Measurements from ENCODE around the gene MYO1B. TPM values are rescaled to one million over a fixed set of nuclear protein-coding genes. Genes with fewer than 3 reads are reported as not detected.

The MYO1B gene
- total RNA-seq, 5 donors from 2014 or later (not counting 1 experiment from before 2014, with no cell fraction given), result 0.39 to 1.3 (median 0.73) TPM

DNA sequence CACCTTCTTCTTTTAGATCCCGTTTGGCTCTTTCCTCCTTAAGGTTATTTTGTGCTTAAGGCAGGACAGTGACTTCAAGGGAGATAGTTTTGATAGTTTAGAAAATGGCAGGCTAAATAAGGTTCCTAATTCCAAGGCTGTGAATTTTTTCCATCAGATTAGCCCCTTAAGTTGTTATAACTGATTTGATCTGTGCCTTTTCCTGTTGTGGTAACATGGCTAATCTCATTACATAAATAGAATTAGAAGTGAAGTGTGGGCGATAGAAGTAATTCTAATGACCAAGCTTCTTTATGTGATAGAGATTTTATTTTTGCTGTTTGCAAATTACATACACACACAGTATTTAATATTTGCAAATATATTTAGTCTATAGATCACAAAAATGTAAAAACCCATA, 102.0 kb downstream of the MYO1B start:
- no peaks in the 10 kb centered on the region for H3K4me1 Mint-ChIP-seq
- no peaks in the 10 kb centered on the region for H3K9me3 ChIP-seq
- ATAC-seq (replicated peaks in 1 of 4) (no peak), DNase-seq (no peak)
- H3K4me1 ChIP-seq (ENCODE audit: control insufficient read depth in 1 of 2, extremely low read depth in 1 of 2, insufficient read depth in 2 of 2, low read length in 2 of 2), result no peaks in the 10 kb centered on the region
- POLR2A ChIA-PET, result no interaction called here
- H3K9me3 Mint-ChIP-seq, result no peaks in the 10 kb centered on the region
- H3K36me3 ChIP-seq (ENCODE audit: control insufficient read depth in 2 of 2, extremely low read depth in 1 of 2, insufficient read depth in 1 of 2, low read length in 1 of 2), result no peaks in the 10 kb centered on the region
- CTCF ChIA-PET, result no interaction called here
- no CpG with 5 or more reads among the region's 2 CpGs for WGBS (ENCODE audit: insufficient coverage)
- no peak overlapping the region for H3K27ac Mint-ChIP-seq
- no peak overlapping the region for H3K4me3 ChIP-seq (ENCODE audit: control insufficient read depth in 1 of 2, extremely low read depth in 1 of 2, low read length in 1 of 2)
- H3K27me3 Mint-ChIP-seq, result peaks cover 0 to 6% of the 10 kb centered on the region in 2 donors
- no peak overlapping the region for H3K27ac ChIP-seq (ENCODE audit: low read length)
- H3K27me3 ChIP-seq (replicated peaks in 1 of 2; ENCODE audit: control insufficient read depth in 2 of 2, extremely low read depth in 1 of 2, insufficient read depth in 2 of 2, low read length in 1 of 2), result no peaks in the 10 kb centered on the region
- H3K36me3 Mint-ChIP-seq, result no peaks in the 10 kb centered on the region
- H3K4me3 Mint-ChIP-seq, result no peak overlapping the region

DNA sequence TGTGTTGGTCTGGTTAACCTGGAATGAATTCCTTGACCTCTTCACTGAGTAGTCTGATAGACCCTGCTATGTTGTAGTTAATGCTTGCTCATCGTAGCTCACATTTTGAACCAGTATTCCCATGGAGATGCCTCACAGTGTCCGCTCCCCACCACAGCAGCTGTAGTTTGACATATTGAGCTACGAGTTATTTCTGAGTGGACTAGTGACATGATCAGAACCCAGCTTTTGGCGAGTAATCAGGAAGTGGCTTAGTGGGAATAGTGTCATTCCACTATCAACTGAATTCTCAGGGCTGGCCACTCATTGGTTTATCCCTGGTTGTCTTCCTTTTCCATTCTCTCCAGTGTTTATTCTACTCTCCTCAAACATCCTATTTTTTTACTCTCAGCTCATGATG, 102.7 kb downstream of the MYO1B start:
- Histone ChIP-seq H3K36me3 (ENCODE audit: control insufficient read depth in 2 of 2, extremely low read depth in 1 of 2, insufficient read depth in 1 of 2, low read length in 1 of 2) (no peaks in the 10 kb centered on the region), H3K4me3 (ENCODE audit: control insufficient read depth in 1 of 2, extremely low read depth in 1 of 2, low read length in 1 of 2) (no peak overlapping the region), H3K27ac (ENCODE audit: low read length) (no peak overlapping the region), H3K4me1 (ENCODE audit: control insufficient read depth in 1 of 2, extremely low read depth in 1 of 2, insufficient read depth in 2 of 2, low read length in 2 of 2) (no peaks in the 10 kb centered on the region), H3K9me3 (no peaks in the 10 kb centered on the region), H3K27me3 (replicated peaks in 1 of 2; ENCODE audit: control insufficient read depth in 2 of 2, extremely low read depth in 1 of 2, insufficient read depth in 2 of 2, low read length in 1 of 2) (no peaks in the 10 kb centered on the region)
- peaks cover 0 to 8% of the 10 kb centered on the region in 2 donors for H3K27me3 Mint-ChIP-seq
- no peak for ATAC-seq (replicated peaks in 1 of 4)
- no peaks in the 10 kb centered on the region for H3K36me3 Mint-ChIP-seq
- WGBS (ENCODE audit: insufficient coverage), result no CpG with 5 or more reads among the region's 4 CpGs
- ChIA-PET POLR2A (no interaction called here), CTCF (no interaction called here)
- H3K9me3 Mint-ChIP-seq, result no peaks in the 10 kb centered on the region
- no peaks in the 10 kb centered on the region for H3K4me1 Mint-ChIP-seq
- H3K4me3 Mint-ChIP-seq, result no peak overlapping the region
- H3K27ac Mint-ChIP-seq, result no peak overlapping the region
- no peak for DNase-seq

DNA sequence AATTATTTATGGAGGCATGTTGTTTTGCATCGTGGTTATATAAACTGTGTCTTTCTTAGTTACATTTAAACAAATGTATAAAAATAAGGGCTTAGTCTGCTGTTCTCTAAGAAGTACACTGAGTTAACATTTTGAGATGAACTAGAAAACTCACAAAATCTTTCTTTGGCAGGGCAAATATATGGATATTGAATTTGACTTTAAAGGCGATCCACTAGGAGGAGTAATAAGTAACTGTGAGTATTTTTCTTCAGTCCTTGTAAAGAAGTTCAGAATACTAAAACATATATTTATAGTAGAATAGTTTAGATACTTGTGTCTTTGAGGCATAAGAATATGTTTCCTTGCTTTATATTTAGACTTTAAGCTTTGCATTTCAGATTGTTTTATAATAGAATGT, 104.8 kb downstream of the MYO1B start:
- no peak for DNase-seq
- no peak overlapping the region for H3K4me3 Mint-ChIP-seq
- Histone ChIP-seq H3K27ac (ENCODE audit: low read length) (no peak overlapping the region), H3K4me3 (ENCODE audit: control insufficient read depth in 1 of 2, extremely low read depth in 1 of 2, low read length in 1 of 2) (no peak overlapping the region), H3K4me1 (ENCODE audit: control insufficient read depth in 1 of 2, extremely low read depth in 1 of 2, insufficient read depth in 2 of 2, low read length in 2 of 2) (no peaks in the 10 kb centered on the region), H3K9me3 (no peaks in the 10 kb centered on the region), H3K27me3 (replicated peaks in 1 of 2; ENCODE audit: control insufficient read depth in 2 of 2, extremely low read depth in 1 of 2, insufficient read depth in 2 of 2, low read length in 1 of 2) (no peaks in the 10 kb centered on the region), H3K36me3 (ENCODE audit: control insufficient read depth in 2 of 2, extremely low read depth in 1 of 2, insufficient read depth in 1 of 2, low read length in 1 of 2) (no peaks in the 10 kb centered on the region)
- ATAC-seq (replicated peaks in 1 of 4), result no peak
- H3K36me3 Mint-ChIP-seq, result no peaks in the 10 kb centered on the region
- ChIA-PET POLR2A (no interaction called here), CTCF (no interaction called here)
- no peaks in the 10 kb centered on the region for H3K4me1 Mint-ChIP-seq
- no peak overlapping the region for H3K27ac Mint-ChIP-seq
- H3K9me3 Mint-ChIP-seq, result peaks cover 0 to 2% (median 0%) of the 10 kb centered on the region in 3 donors
- no CpG with 5 or more reads among the region's 2 CpGs for WGBS (ENCODE audit: insufficient coverage)
- H3K27me3 Mint-ChIP-seq, result peaks cover 3 to 8% of the 10 kb centered on the region in 2 donors

DNA sequence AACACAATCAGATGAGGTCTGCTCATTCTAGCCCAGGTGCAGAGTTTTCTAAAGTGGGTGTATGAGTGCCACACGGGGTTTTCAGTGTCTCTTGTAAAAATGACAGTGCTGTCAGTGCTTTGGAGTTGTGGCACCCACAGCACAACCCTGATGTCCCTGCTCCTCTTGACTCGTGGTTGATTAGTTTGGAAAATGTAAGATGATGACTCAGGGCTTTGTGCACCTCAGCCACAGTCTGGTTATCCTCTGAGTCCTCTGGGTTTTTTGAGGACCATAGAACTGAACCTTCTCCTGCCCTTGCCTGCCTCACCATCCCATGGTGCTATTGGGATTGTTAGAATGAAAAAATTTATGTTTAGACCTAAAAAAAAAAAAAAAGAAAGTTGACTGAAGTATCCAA, 105.6 kb downstream of the MYO1B start:
- Mint-ChIP-seq H3K4me1 (no peaks in the 10 kb centered on the region), H3K4me3 (no peak overlapping the region), H3K36me3 (no peaks in the 10 kb centered on the region), H3K9me3 (peaks cover 0 to 4% (median 0%) of the 10 kb centered on the region in 3 donors), H3K27me3 (peaks cover 3 to 8% of the 10 kb centered on the region in 2 donors), H3K27ac (no peak overlapping the region)
- DNase-seq (no peak), ATAC-seq (replicated peaks in 1 of 4) (no peak)
- ChIA-PET CTCF (no interaction called here), POLR2A (no interaction called here)
- Histone ChIP-seq H3K4me3 (ENCODE audit: control insufficient read depth in 1 of 2, extremely low read depth in 1 of 2, low read length in 1 of 2) (no peak overlapping the region), H3K27me3 (replicated peaks in 1 of 2; ENCODE audit: control insufficient read depth in 2 of 2, extremely low read depth in 1 of 2, insufficient read depth in 2 of 2, low read length in 1 of 2) (no peaks in the 10 kb centered on the region), H3K36me3 (ENCODE audit: control insufficient read depth in 2 of 2, extremely low read depth in 1 of 2, insufficient read depth in 1 of 2, low read length in 1 of 2) (no peaks in the 10 kb centered on the region), H3K4me1 (ENCODE audit: control insufficient read depth in 1 of 2, extremely low read depth in 1 of 2, insufficient read depth in 2 of 2, low read length in 2 of 2) (peaks cover 0 to 2% of the 10 kb centered on the region in 2 experiments), H3K27ac (ENCODE audit: low read length) (no peak overlapping the region), H3K9me3 (no peaks in the 10 kb centered on the region)
- 14% methylated on average over 1 of the region's 2 CpGs for WGBS (ENCODE audit: insufficient coverage)

DNA sequence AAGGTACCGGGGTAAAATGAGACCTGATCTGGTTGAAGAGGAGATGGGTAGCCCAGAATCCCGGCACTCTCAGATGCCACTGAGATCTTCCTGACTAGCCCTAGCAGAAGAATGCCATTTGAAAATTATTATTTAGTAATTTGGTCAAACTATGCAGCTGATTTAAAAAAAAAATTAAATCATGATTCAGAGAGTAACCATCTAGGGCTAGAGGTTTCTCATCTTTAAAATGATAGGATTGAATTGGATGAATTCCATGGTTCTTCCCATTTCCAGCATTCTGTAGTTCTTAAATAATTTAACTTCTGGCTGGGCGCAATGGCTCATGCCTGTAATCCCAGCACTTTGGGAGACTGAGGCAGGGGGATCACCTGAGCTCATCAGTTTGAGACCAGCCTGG, 106.1 kb downstream of the MYO1B start:
- Mint-ChIP-seq H3K9me3 (peaks cover 0 to 4% (median 0%) of the 10 kb centered on the region in 3 donors), H3K27ac (no peak overlapping the region), H3K4me1 (no peaks in the 10 kb centered on the region), H3K4me3 (no peak overlapping the region), H3K36me3 (no peaks in the 10 kb centered on the region), H3K27me3 (peaks cover 3 to 8% of the 10 kb centered on the region in 2 donors)
- no peaks in the 10 kb centered on the region for H3K36me3 ChIP-seq (ENCODE audit: control insufficient read depth in 2 of 2, extremely low read depth in 1 of 2, insufficient read depth in 1 of 2, low read length in 1 of 2)
- ChIA-PET POLR2A (no interaction called here), CTCF (no interaction called here)
- no peaks in the 10 kb centered on the region for H3K27me3 ChIP-seq (replicated peaks in 1 of 2; ENCODE audit: control insufficient read depth in 2 of 2, extremely low read depth in 1 of 2, insufficient read depth in 2 of 2, low read length in 1 of 2)
- no peaks in the 10 kb centered on the region for H3K9me3 ChIP-seq
- no peak overlapping the region for H3K27ac ChIP-seq (ENCODE audit: low read length)
- no peak overlapping the region for H3K4me3 ChIP-seq (ENCODE audit: control insufficient read depth in 1 of 2, extremely low read depth in 1 of 2, low read length in 1 of 2)
- peaks cover 0 to 2% of the 10 kb centered on the region in 2 experiments for H3K4me1 ChIP-seq (ENCODE audit: control insufficient read depth in 1 of 2, extremely low read depth in 1 of 2, insufficient read depth in 2 of 2, low read length in 2 of 2)
- ATAC-seq (replicated peaks in 1 of 4), result no peak
- no peak for DNase-seq
- no CpG with 5 or more reads among the region's 3 CpGs for WGBS (ENCODE audit: insufficient coverage)

DNA sequence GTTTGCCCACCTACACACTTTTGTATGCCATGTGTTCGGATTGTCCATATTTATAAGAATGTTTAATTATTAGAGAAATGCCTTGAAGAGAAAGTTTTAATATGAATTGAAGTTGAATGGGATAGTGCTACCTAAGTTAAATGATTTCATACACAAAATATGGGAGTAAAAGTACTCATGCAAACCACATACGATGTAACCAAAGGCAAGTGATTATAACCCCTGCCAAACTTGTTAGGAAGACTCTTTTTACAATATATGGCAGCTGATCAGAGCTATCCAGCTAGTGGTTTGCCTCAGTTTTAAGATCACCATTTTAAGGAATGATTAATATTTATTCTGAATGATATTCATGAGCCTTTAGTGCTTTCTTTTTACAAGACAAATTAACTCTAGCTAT, 106.7 kb downstream of the MYO1B start:
- CTCF ChIA-PET, result no interaction called here
- H3K4me3 ChIP-seq (ENCODE audit: control insufficient read depth in 1 of 2, extremely low read depth in 1 of 2, low read length in 1 of 2), result no peak overlapping the region
- Mint-ChIP-seq H3K4me1 (no peaks in the 10 kb centered on the region), H3K27me3 (peaks cover 3 to 8% of the 10 kb centered on the region in 2 donors), H3K27ac (no peak overlapping the region), H3K36me3 (no peaks in the 10 kb centered on the region), H3K4me3 (no peak overlapping the region), H3K9me3 (peaks cover 0 to 4% (median 0%) of the 10 kb centered on the region in 3 donors)
- no peak for DNase-seq
- POLR2A ChIA-PET, result no interaction called here
- no peaks in the 10 kb centered on the region for H3K27me3 ChIP-seq (replicated peaks in 1 of 2; ENCODE audit: control insufficient read depth in 2 of 2, extremely low read depth in 1 of 2, insufficient read depth in 2 of 2, low read length in 1 of 2)
- no peak for ATAC-seq (replicated peaks in 1 of 4)
- no peaks in the 10 kb centered on the region for H3K36me3 ChIP-seq (ENCODE audit: control insufficient read depth in 2 of 2, extremely low read depth in 1 of 2, insufficient read depth in 1 of 2, low read length in 1 of 2)
- WGBS (ENCODE audit: insufficient coverage), result no CpG with 5 or more reads among the region's 2 CpGs
- no peaks in the 10 kb centered on the region for H3K9me3 ChIP-seq
- no peak overlapping the region for H3K27ac ChIP-seq (ENCODE audit: low read length)
- peaks cover 0 to 2% of the 10 kb centered on the region in 2 experiments for H3K4me1 ChIP-seq (ENCODE audit: control insufficient read depth in 1 of 2, extremely low read depth in 1 of 2, insufficient read depth in 2 of 2, low read length in 2 of 2)

DNA sequence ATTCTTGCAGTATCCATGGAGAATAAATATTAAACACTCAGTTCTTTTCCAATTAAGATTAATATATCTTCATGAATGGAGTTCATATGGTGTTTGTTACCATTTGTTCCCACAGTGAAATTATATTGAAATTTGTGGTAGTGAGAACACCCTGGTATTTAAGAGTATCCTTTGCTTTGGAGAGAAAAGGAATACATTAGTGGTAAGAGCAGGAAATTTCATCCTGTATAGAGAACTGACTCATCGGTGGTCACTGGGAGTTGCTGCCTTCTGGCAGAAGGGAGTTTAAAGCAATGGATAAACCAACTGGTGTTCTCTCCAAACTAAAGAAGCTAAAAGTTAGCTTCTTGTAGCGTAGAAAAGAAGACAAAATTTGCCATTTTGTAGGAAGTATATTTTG, 107.3 kb downstream of the MYO1B start:
- CTCF ChIA-PET, result interaction anchor here in 1 of 2 donors (0.5 kb wide), 1 partner anchor 376 kb away, joined by 3 read pairs; no protein-coding TSS in a partner anchor
- Histone ChIP-seq H3K27ac (ENCODE audit: low read length) (no peak overlapping the region), H3K27me3 (replicated peaks in 1 of 2; ENCODE audit: control insufficient read depth in 2 of 2, extremely low read depth in 1 of 2, insufficient read depth in 2 of 2, low read length in 1 of 2) (peaks cover 0 to 2% of the 10 kb centered on the region in 2 experiments), H3K36me3 (ENCODE audit: control insufficient read depth in 2 of 2, extremely low read depth in 1 of 2, insufficient read depth in 1 of 2, low read length in 1 of 2) (no peaks in the 10 kb centered on the region), H3K4me1 (ENCODE audit: control insufficient read depth in 1 of 2, extremely low read depth in 1 of 2, insufficient read depth in 2 of 2, low read length in 2 of 2) (peaks cover 0 to 2% of the 10 kb centered on the region in 2 experiments), H3K9me3 (no peaks in the 10 kb centered on the region), H3K4me3 (ENCODE audit: control insufficient read depth in 1 of 2, extremely low read depth in 1 of 2, low read length in 1 of 2) (no peak overlapping the region)
- WGBS (ENCODE audit: insufficient coverage), result no CpG with 5 or more reads among the region's 2 CpGs
- H3K27ac Mint-ChIP-seq, result no peak overlapping the region
- peaks cover 3 to 10% of the 10 kb centered on the region in 2 donors for H3K27me3 Mint-ChIP-seq
- H3K4me1 Mint-ChIP-seq, result no peaks in the 10 kb centered on the region
- peaks cover 0 to 4% (median 0%) of the 10 kb centered on the region in 3 donors for H3K9me3 Mint-ChIP-seq
- no peak overlapping the region for H3K4me3 Mint-ChIP-seq
- DNase-seq, result no peak
- POLR2A ChIA-PET, result no interaction called here
- no peaks in the 10 kb centered on the region for H3K36me3 Mint-ChIP-seq
- ATAC-seq (replicated peaks in 1 of 4), result no peak
